ENCODE results near the gene STXBP5.

The STXBP5 gene

GRCh38 chr6:147392917-147393625 lies 188.9 kb downstream of the STXBP5 start:
- H3K36me3 ChIP-seq (replicated peaks; ENCODE audit: low read depth, low read length), result no peaks in the 10 kb centered on the region
- H3K4me2 ChIP-seq (ENCODE audit: low read length), result no peak overlapping the region
- no peaks in the 10 kb centered on the region for H3K9me3 ChIP-seq (ENCODE audit: insufficient read depth, low read length)
- no peak overlapping the region for H3K9ac ChIP-seq (ENCODE audit: low read length)
- H3K27ac ChIP-seq (ENCODE audit: low read length), result no peak overlapping the region
- no peaks in the 10 kb centered on the region for H4K20me1 ChIP-seq (ENCODE audit: insufficient read depth, low read length)
- H3K4me1 ChIP-seq (ENCODE audit: low read length), result no peaks in the 10 kb centered on the region
- H2AFZ ChIP-seq (ENCODE audit: low read depth, low read length), result no peak overlapping the region
- no peaks in the 10 kb centered on the region for H3K27me3 ChIP-seq (ENCODE audit: low read depth, low read length)
- TF ChIP-seq EZH2phosphoT487 (IDR thresholded peaks at IDR 0.05; ENCODE audit: low read depth), result no peak
- no peak for TF ChIP-seq CTCF (IDR thresholded peaks at IDR 0.05; ENCODE audit: low read depth, low read length)
- no peaks in the 10 kb centered on the region for H3K79me2 ChIP-seq (ENCODE audit: low read length)
- no peak overlapping the region for H3K4me3 ChIP-seq (ENCODE audit: low read length)

GRCh38 chr6:147395158-147395557 lies 190.9 kb downstream of the STXBP5 start:
- Histone ChIP-seq H3K36me3 (replicated peaks; ENCODE audit: low read depth, low read length) (no peaks in the 10 kb centered on the region), H2AFZ (ENCODE audit: low read depth, low read length) (no peak overlapping the region), H3K4me2 (ENCODE audit: low read length) (no peak overlapping the region), H3K4me3 (ENCODE audit: low read length) (no peak overlapping the region), H3K27ac (ENCODE audit: low read length) (no peak overlapping the region), H3K9ac (ENCODE audit: low read length) (no peak overlapping the region), H3K79me2 (ENCODE audit: low read length) (no peaks in the 10 kb centered on the region), H4K20me1 (ENCODE audit: insufficient read depth, low read length) (no peaks in the 10 kb centered on the region), H3K4me1 (ENCODE audit: low read length) (no peaks in the 10 kb centered on the region), H3K9me3 (ENCODE audit: insufficient read depth, low read length) (no peaks in the 10 kb centered on the region), H3K27me3 (ENCODE audit: low read depth, low read length) (no peaks in the 10 kb centered on the region)
- TF ChIP-seq EZH2phosphoT487 (IDR thresholded peaks at IDR 0.05; ENCODE audit: low read depth) (no peak), CTCF (IDR thresholded peaks at IDR 0.05; ENCODE audit: low read depth, low read length) (no peak)

- no peak overlapping the region for H2AFZ ChIP-seq (ENCODE audit: low read depth, low read length)
Observed at GRCh38 chr6:147397306-147397705, 193.1 kb downstream of the STXBP5 start.

GRCh38 chr6:147400968-147401367 lies 196.8 kb downstream of the STXBP5 start:
- H3K27ac ChIP-seq (ENCODE audit: low read length), result no peak overlapping the region

More at GRCh38 chr6:147397306-147397705, 193.1 kb downstream of the STXBP5 start:
- no peaks in the 10 kb centered on the region for H3K4me1 ChIP-seq (ENCODE audit: low read length)
- no peaks in the 10 kb centered on the region for H3K27me3 ChIP-seq (ENCODE audit: low read depth, low read length)
- H3K9me3 ChIP-seq (ENCODE audit: insufficient read depth, low read length), result no peaks in the 10 kb centered on the region
- no peaks in the 10 kb centered on the region for H3K79me2 ChIP-seq (ENCODE audit: low read length)
- TF ChIP-seq CTCF (IDR thresholded peaks at IDR 0.05; ENCODE audit: low read depth, low read length) (no peak), EZH2phosphoT487 (IDR thresholded peaks at IDR 0.05; ENCODE audit: low read depth) (no peak)
- no peak overlapping the region for H3K27ac ChIP-seq (ENCODE audit: low read length)
- no peak overlapping the region for H3K9ac ChIP-seq (ENCODE audit: low read length)
- H3K36me3 ChIP-seq (replicated peaks; ENCODE audit: low read depth, low read length), result no peaks in the 10 kb centered on the region
- no peak overlapping the region for H3K4me2 ChIP-seq (ENCODE audit: low read length)
- H3K4me3 ChIP-seq (ENCODE audit: low read length), result no peak overlapping the region
- no peaks in the 10 kb centered on the region for H4K20me1 ChIP-seq (ENCODE audit: insufficient read depth, low read length)

More at GRCh38 chr6:147400968-147401367, 196.8 kb downstream of the STXBP5 start:
- no peak overlapping the region for H2AFZ ChIP-seq (ENCODE audit: low read depth, low read length)
- H4K20me1 ChIP-seq (ENCODE audit: insufficient read depth, low read length), result no peaks in the 10 kb centered on the region
- no peaks in the 10 kb centered on the region for H3K4me1 ChIP-seq (ENCODE audit: low read length)
- H3K9me3 ChIP-seq (ENCODE audit: insufficient read depth, low read length), result no peaks in the 10 kb centered on the region
- no peak overlapping the region for H3K4me3 ChIP-seq (ENCODE audit: low read length)
- H3K36me3 ChIP-seq (replicated peaks; ENCODE audit: low read depth, low read length), result no peaks in the 10 kb centered on the region
- no peaks in the 10 kb centered on the region for H3K27me3 ChIP-seq (ENCODE audit: low read depth, low read length)
- H3K9ac ChIP-seq (ENCODE audit: low read length), result no peak overlapping the region
- no peaks in the 10 kb centered on the region for H3K79me2 ChIP-seq (ENCODE audit: low read length)
- no peak overlapping the region for H3K4me2 ChIP-seq (ENCODE audit: low read length)
- TF ChIP-seq EZH2phosphoT487 (IDR thresholded peaks at IDR 0.05; ENCODE audit: low read depth), result no peak
- no peak for TF ChIP-seq CTCF (IDR thresholded peaks at IDR 0.05; ENCODE audit: low read depth, low read length)
